DND-41 (cell line): Measurements from ENCODE around the gene ABHD17C.

ENCODE experiments used
- ATAC-seq: fragments of 200-7000 bp; cut with Tn5 transposase; 3 replicates; pipeline ENCODE4 v1.9.1; 2021; ENCODE audit warnings: low read depth; ENCODE audit not compliant: insufficient read depth
- DNase-seq: peaks from one replicate; pipeline ENCODE4 v3.0.0-alpha.2; 2020
- H2AFZ ChIP-seq: 2 replicates; pipeline ENCODE4 v1.6.0; 2012; ENCODE audit warnings: low read depth, low read length
- H3K27ac ChIP-seq: 2 replicates; pipeline ENCODE4 v1.5.1; 2012; ENCODE audit warnings: low read length, inconsistent platforms
- H3K27me3 ChIP-seq: fragments of 200-600 bp; sonication (generic); 2 replicates; pipeline ENCODE4 v1.6.0; 2012; ENCODE audit warnings: low read length, mild to moderate bottlenecking, inconsistent platforms; ENCODE audit not compliant: insufficient read depth, poor library complexity
- H3K36me3 ChIP-seq: 2 replicates; pipeline ENCODE4 v1.5.1; 2012; ENCODE audit warnings: low read length, inconsistent platforms; ENCODE audit not compliant: insufficient read depth
- H3K4me1 ChIP-seq: 2 replicates; pipeline ENCODE4 v1.5.1; 2012; ENCODE audit warnings: mild to moderate bottlenecking, low read length; ENCODE audit not compliant: insufficient read depth
- H3K4me2 ChIP-seq: 2 replicates; pipeline ENCODE4 v1.6.0; 2012; ENCODE audit warnings: mild to moderate bottlenecking, moderate library complexity, low read length, inconsistent platforms; ENCODE audit not compliant: insufficient read depth
- H3K4me3 ChIP-seq, 2 experiments: fragments of 200-600 bp in 1 of 2; shearing (Covaris generic) in 1 of 2; 2 replicates each; pipeline ENCODE4 v1.5.1; 2012 to 2016; ENCODE audit warnings: inconsistent platforms in 2 of 2, low read length in 2 of 2, mild to moderate bottlenecking in 2 of 2, low read depth in 1 of 2, moderate library complexity in 1 of 2
- H3K79me2 ChIP-seq: 2 replicates; pipeline ENCODE4 v1.6.0; 2012; ENCODE audit warnings: low read length, inconsistent platforms; ENCODE audit not compliant: insufficient read depth
- H3K9ac ChIP-seq: 2 replicates; pipeline ENCODE4 v1.6.0; 2012; ENCODE audit warnings: low read depth, mild to moderate bottlenecking, inconsistent platforms, low read length, moderate library complexity
- H3K9me3 ChIP-seq: 2 replicates; pipeline ENCODE4 v1.5.1; 2012; ENCODE audit warnings: low read length, moderate library complexity, mild to moderate bottlenecking, inconsistent platforms; ENCODE audit not compliant: insufficient read depth, severe bottlenecking
- H4K20me1 ChIP-seq: 2 replicates; pipeline ENCODE4 v1.6.0; 2012; ENCODE audit warnings: low read length; ENCODE audit not compliant: insufficient read depth
- EZH2 ChIP-seq: IDR thresholded peaks from 3 replicates; pipeline ENCODE4 v1.6.1; 2012; ENCODE audit warnings: borderline replicate concordance, low read depth, mild to moderate bottlenecking, moderate library complexity, low read length, inconsistent platforms; ENCODE audit not compliant: severe bottlenecking
- TF ChIP-seq, protein P1 (sequence below): IDR thresholded peaks from 2 replicates; pipeline ENCODE4 v1.5.1; 2012; ENCODE audit warnings: borderline replicate concordance, low read length, moderate library complexity, mild to moderate bottlenecking; ENCODE audit not compliant: poor library complexity, severe bottlenecking; ENCODE audit errors: extremely low read depth

ABHD17C gene

DNA sequence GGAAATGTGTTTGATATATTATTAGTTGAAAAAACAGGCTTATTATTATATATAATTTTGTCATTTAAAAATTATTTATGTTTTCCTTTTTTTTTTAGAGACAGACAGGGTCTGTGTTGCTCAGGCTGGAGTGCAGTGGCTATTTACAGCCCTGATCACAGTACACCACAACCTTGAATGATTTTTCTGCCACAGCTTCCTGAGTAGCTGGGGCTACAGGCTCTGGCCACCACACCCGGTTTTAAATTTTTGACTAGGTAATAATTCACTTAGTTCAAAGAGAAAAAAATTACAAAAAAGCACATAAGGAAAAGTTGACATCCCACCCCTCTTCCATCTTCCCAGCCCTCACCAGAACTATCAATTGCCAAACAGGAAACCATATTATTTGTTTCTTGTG, 79.4 kb downstream of the ABHD17C start:
- TF ChIP-seq, protein P1, sequence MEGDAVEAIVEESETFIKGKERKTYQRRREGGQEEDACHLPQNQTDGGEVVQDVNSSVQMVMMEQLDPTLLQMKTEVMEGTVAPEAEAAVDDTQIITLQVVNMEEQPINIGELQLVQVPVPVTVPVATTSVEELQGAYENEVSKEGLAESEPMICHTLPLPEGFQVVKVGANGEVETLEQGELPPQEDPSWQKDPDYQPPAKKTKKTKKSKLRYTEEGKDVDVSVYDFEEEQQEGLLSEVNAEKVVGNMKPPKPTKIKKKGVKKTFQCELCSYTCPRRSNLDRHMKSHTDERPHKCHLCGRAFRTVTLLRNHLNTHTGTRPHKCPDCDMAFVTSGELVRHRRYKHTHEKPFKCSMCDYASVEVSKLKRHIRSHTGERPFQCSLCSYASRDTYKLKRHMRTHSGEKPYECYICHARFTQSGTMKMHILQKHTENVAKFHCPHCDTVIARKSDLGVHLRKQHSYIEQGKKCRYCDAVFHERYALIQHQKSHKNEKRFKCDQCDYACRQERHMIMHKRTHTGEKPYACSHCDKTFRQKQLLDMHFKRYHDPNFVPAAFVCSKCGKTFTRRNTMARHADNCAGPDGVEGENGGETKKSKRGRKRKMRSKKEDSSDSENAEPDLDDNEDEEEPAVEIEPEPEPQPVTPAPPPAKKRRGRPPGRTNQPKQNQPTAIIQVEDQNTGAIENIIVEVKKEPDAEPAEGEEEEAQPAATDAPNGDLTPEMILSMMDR, result no peak
- TF ChIP-seq EZH2, result no peak
- no peak for ATAC-seq
- H3K9me3 ChIP-seq, result no peaks in the 10 kb centered on the region

DNA sequence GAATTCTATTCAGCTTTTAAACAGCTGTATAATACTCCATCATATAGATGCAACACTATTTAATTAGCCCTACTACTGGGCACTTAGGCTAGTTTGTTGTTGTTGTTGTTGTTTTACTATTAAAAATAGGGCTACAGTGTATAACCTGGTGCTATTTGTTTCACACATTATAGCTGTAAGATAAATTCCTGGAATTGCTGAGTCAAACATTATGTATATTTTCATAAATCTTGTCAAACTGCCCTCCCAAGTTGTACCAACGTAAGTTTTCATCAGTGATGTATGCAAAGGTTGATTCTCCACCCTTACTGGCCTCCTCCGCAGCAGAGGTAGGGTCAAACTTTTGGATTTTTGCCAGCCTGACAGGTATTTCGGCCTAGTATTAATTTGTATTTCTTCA, 80.2 kb downstream of the ABHD17C start:
- no peak for DNase-seq
- Histone ChIP-seq H2AFZ (no peak overlapping the region), H4K20me1 (no peaks in the 10 kb centered on the region; the same call in 1 of the 2 replicates), H3K27me3 (no peaks in the 10 kb centered on the region), H3K9ac (no peak overlapping the region), H3K4me2 (no peak overlapping the region), H3K4me3 (no peak overlapping the region), H3K79me2 (no peaks in the 10 kb centered on the region), H3K4me1 (no peaks in the 10 kb centered on the region), H3K36me3 (no peaks in the 10 kb centered on the region), H3K27ac (no peak overlapping the region), H3K9me3 (no peaks in the 10 kb centered on the region)
- TF ChIP-seq, protein P1, result no peak
- no peak for TF ChIP-seq EZH2
- ATAC-seq, result no peak

More for the DNA sequence above, 79.4 kb downstream of the ABHD17C start:
- Histone ChIP-seq H3K4me3 (no peak overlapping the region), H3K79me2 (no peaks in the 10 kb centered on the region), H3K27ac (no peak overlapping the region), H3K36me3 (no peaks in the 10 kb centered on the region), H3K9ac (no peak overlapping the region), H2AFZ (no peak overlapping the region), H3K27me3 (no peaks in the 10 kb centered on the region), H4K20me1 (no peaks in the 10 kb centered on the region; the same call in 1 of the 2 replicates), H3K4me2 (no peak overlapping the region), H3K4me1 (no peaks in the 10 kb centered on the region)
- no peak for DNase-seq

DNA sequence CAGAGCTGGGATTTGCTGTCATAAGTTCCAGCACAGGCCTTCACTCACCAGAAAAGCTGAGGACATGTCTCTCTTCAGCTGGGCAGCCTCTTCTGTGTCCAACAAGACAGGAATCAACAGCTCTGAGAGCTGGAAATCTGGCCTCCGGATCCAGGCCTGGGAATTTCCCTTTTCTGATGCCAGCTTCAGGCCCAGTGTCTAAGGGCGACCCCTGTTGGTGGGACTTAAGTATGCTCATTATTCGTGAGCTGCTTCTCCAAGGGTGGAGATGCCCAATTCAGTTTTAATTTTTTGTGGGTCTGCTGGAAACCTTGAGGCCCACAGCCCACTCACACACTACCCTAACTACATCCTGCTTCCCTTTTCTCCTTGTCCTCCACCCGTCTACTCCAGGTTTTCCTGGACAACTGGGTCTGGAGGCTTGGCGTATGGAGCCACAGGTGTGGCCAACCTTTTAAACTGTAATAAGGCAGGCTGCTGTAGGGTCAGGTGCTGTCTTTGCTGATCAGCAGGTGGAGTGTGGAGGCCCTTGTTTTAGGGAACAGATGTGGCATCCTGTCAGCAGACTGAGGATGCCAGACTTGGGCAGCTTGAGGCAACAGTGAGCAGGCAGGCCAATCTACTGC, 81.4 kb downstream of the ABHD17C start:
- Histone ChIP-seq H3K9ac (no peak overlapping the region), H3K27ac (no peak overlapping the region), H3K9me3 (no peaks in the 10 kb centered on the region), H3K4me3 (no peak overlapping the region), H4K20me1 (no peaks in the 10 kb centered on the region; the same call in 1 of the 2 replicates), H3K4me1 (no peaks in the 10 kb centered on the region), H3K36me3 (no peaks in the 10 kb centered on the region), H3K27me3 (no peaks in the 10 kb centered on the region), H3K4me2 (no peak overlapping the region), H2AFZ (no peak overlapping the region), H3K79me2 (no peaks in the 10 kb centered on the region)
- ATAC-seq (no peak), DNase-seq (peak; percentile 53)
- TF ChIP-seq EZH2, result no peak
- TF ChIP-seq, protein P1, result peak; percentile 80
